ENCODE data around the gene ATP9B. TPM values are rescaled to one million over a fixed set of nuclear protein-coding genes. Genes with fewer than 3 reads are reported as not detected.

Gene ATP9B
- total RNA-seq, 1 donor from 2014 or later, result 43.9 TPM

DNA sequence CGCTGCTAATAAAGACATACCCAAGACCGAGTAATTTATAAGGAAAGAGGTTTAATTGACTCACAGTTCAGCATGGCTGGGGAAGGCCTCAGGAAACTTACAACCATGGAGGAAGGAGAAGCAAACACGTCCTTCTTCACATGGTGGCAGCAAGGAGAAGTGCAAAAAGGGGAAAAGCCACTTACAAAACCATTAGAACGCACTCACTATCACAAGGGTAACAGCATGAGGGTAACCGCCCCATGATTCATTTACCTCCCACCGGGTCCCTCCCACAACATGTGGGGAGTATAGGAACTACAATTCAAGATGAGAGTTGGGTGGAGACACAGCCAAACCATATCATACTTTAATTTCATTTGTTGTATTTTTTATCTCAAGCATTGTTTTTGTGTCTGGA, 67.5 kb downstream of the ATP9B start:
- Histone ChIP-seq H3K9me3 (no peaks in the 10 kb centered on the region), H3K27ac (no peak overlapping the region), H3K27me3 (no peaks in the 10 kb centered on the region), H3K4me3 (no peak overlapping the region), H3K36me3 (peaks cover 5% of the 10 kb centered on the region), H3K4me1 (no peaks in the 10 kb centered on the region)
- intact Hi-C loops (cut with DNase I), result no loop called here
- TF ChIP-seq, protein P1, sequence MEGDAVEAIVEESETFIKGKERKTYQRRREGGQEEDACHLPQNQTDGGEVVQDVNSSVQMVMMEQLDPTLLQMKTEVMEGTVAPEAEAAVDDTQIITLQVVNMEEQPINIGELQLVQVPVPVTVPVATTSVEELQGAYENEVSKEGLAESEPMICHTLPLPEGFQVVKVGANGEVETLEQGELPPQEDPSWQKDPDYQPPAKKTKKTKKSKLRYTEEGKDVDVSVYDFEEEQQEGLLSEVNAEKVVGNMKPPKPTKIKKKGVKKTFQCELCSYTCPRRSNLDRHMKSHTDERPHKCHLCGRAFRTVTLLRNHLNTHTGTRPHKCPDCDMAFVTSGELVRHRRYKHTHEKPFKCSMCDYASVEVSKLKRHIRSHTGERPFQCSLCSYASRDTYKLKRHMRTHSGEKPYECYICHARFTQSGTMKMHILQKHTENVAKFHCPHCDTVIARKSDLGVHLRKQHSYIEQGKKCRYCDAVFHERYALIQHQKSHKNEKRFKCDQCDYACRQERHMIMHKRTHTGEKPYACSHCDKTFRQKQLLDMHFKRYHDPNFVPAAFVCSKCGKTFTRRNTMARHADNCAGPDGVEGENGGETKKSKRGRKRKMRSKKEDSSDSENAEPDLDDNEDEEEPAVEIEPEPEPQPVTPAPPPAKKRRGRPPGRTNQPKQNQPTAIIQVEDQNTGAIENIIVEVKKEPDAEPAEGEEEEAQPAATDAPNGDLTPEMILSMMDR (IDR thresholded peaks at IDR 0.05), result no peak
- ATAC-seq (peak; percentile 90), DNase-seq (no peak)

DNA sequence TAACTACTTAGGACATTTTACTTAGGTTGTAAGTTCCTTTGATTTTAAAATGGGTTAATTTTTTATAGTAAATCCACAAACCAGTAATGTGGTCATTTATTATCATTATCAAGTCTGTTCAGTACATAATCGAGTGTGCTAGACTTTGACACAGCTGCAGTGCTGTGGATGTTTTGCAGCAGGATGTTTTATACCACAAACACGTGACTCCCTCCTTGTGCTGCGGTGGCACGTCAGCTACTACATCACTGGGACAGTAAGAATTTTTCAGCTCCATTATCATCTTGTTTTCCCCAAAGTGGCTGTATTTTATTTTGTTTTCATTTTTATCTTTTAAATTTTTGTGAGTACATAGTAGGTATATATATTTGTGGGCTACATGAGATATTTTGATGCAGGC, 70.0 kb downstream of the ATP9B start:
- TF ChIP-seq, protein P1 (IDR thresholded peaks at IDR 0.05), result no peak
- H3K9me3 ChIP-seq, result no peaks in the 10 kb centered on the region
- intact Hi-C loops (cut with DNase I), result no loop called here
- H3K27ac ChIP-seq, result no peak overlapping the region
- peaks cover 9% of the 10 kb centered on the region for H3K36me3 ChIP-seq
- H3K4me1 ChIP-seq, result no peaks in the 10 kb centered on the region
- H3K27me3 ChIP-seq, result no peaks in the 10 kb centered on the region
- no peak for ATAC-seq
- no peak for DNase-seq
- no peak overlapping the region for H3K4me3 ChIP-seq

DNA sequence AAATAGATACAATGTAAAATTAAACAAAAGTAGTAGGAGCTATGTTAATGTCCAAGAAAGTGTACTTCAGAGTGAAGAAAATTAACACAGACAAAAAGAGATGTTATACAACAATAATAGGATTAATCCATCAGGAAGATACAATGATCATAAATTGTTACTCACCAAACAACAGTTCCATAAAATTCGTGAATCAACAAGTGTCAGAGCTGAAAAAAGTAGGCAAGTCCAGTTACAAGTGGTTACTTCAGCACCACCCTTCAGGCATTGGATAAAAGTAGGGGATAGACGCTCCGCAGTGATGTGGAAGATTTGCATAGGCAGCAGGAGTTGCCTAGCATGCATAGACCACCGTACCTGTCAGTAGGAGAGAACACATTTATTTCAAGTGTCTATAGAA, 77.8 kb downstream of the ATP9B start:
- TF ChIP-seq, protein P1 (IDR thresholded peaks at IDR 0.05), result no peak
- intact Hi-C loops (cut with DNase I), result no loop called here
- no peak overlapping the region for H3K27ac ChIP-seq
- H3K36me3 ChIP-seq, result peaks cover 19% of the 10 kb centered on the region
- ATAC-seq (no peak), DNase-seq (no peak)
- no peak overlapping the region for H3K4me3 ChIP-seq
- H3K27me3 ChIP-seq, result no peaks in the 10 kb centered on the region
- no peaks in the 10 kb centered on the region for H3K9me3 ChIP-seq
- H3K4me1 ChIP-seq, result no peaks in the 10 kb centered on the region

DNA sequence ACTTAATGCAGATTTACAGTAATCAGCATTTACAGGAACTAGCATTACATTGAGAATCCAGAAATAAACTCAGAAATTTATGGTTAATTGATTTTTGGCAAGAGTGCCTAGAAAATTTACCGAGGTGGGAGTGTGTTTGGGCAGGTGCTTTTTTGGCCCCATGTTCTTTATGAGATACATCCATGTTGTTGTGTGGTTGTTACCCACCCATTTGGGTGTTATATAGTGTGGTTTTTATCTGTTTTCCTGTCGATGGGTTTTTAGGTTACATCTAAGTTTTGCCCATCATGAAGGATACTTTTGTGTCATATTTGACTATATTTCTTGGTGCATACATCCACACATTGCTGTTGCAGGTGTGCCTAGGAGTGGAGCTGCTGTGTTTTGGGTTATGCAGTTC, 82.0 kb downstream of the ATP9B start:
- Histone ChIP-seq H3K27ac (no peak overlapping the region), H3K27me3 (no peaks in the 10 kb centered on the region), H3K9me3 (no peaks in the 10 kb centered on the region), H3K36me3 (peaks cover 10% of the 10 kb centered on the region), H3K4me1 (no peaks in the 10 kb centered on the region), H3K4me3 (no peak overlapping the region)
- no peak for ATAC-seq
- intact Hi-C loops (cut with DNase I), result no loop called here
- DNase-seq, result no peak
- TF ChIP-seq, protein P1 (IDR thresholded peaks at IDR 0.05), result no peak

DNA sequence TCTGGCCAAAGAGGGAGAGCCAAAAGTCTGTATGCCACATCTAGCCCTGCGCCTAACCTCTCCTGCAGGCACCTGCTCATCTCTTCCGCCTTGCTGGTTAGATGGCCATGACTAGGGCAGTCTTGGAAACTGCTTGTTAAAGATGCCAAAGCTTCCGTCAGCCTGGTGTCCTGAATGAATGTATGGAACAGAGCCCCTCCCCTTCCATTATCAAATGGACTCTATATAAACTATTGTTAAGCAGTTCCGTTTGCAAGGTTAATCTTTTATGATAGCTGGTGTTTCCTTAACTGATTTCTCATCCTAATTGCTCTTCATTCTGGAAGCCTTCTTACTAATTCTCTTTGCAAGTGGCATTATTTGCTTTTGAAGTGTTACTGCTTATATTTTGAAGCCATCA, 87.1 kb downstream of the ATP9B start:
- Histone ChIP-seq H3K9me3 (no peaks in the 10 kb centered on the region), H3K27me3 (no peaks in the 10 kb centered on the region), H3K36me3 (peaks cover 18% of the 10 kb centered on the region), H3K27ac (peak overlapping the region; percentile 21), H3K4me3 (no peak overlapping the region), H3K4me1 (no peaks in the 10 kb centered on the region)
- ATAC-seq (no peak), DNase-seq (no peak)
- intact Hi-C loops (cut with DNase I), result no loop called here
- TF ChIP-seq, protein P1 (IDR thresholded peaks at IDR 0.05), result no peak

DNA sequence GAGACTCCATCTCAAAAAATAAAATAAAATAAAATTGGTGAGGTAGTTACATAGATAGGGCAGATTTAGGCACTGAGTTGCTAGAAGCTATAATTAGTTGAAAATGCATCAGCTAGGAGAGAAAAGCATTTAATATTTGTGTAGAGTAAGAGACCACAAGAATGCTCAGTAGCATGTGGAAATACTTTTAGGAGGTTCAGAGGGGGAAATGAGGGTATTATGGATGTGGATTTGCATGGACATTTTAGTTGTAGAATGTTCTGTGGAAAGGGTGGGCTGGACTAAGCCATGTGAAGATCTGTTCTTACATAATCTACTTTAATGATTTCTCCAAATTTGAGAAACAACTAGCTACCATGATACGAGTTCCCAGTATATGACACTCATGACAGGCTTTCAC, 95.5 kb downstream of the ATP9B start:
- TF ChIP-seq, protein P1 (IDR thresholded peaks at IDR 0.05), result no peak
- intact Hi-C loops (cut with DNase I), result no loop called here
- ATAC-seq (no peak), DNase-seq (no peak)
- Histone ChIP-seq H3K9me3 (no peaks in the 10 kb centered on the region), H3K4me1 (no peaks in the 10 kb centered on the region), H3K27me3 (no peaks in the 10 kb centered on the region), H3K36me3 (peaks cover 19% of the 10 kb centered on the region), H3K27ac (no peak overlapping the region), H3K4me3 (no peak overlapping the region)

All from upper lobe of right lung (tissue), 1 donor.